A673 (cell line): ENCODE results near the gene GRB14.

ENCODE experiments used
- CTCF ChIP-seq: fragments of 300-800, 200-600 bp; sonication (generic); conservative IDR thresholded peaks from 2 replicates; pipeline ENCODE4 v1.5.1; 2017; ENCODE audit warnings: low read depth, mild to moderate bottlenecking, antibody characterized with exemption, low read length, moderate library complexity, mixed read lengths
- EZH2 ChIP-seq: fragments of 200-600 bp; sonication (generic); IDR thresholded peaks from 2 replicates; pipeline ENCODE4 v1.6.1; 2017; ENCODE audit warnings: borderline replicate concordance, low read depth, mild to moderate bottlenecking, mixed read lengths, antibody characterized with exemption, low read length; ENCODE audit not compliant: poor library complexity, severe bottlenecking

GRCh38 chr2:164474873-164475272 is 146.4 kb downstream of the GRB14 start:
- no peak for TF ChIP-seq CTCF
- TF ChIP-seq EZH2, result no peak
